OCI-LY3 (cell line): ENCODE measurements around the gene PGS1.
"Not testable (repeated sequence)": the region's sequence is repeated elsewhere in the genome, so short reads cannot be mapped to it uniquely, and the experiment has no call there.

Experiments used
- H2AFZ ChIP-seq: fragments of 200-600, 300-600 bp; shearing (Covaris generic); 2 replicates; pipeline ENCODE4 v1.6.0; 2014; ENCODE audit warnings: antibody characterized with exemption, low read depth, low read length
- H3K27ac ChIP-seq: fragments of 200-600, 300-600 bp; sonication (generic); 2 replicates; pipeline ENCODE4 v1.5.1; 2014; ENCODE audit warnings: mild to moderate bottlenecking, low read length, moderate library complexity, mixed read lengths
- H3K27me3 ChIP-seq: fragments of 200-600, 300-600 bp; sonication (generic); 2 replicates; pipeline ENCODE4 v1.6.1; 2014; ENCODE audit warnings: low read depth, low read length, mixed read lengths
- H3K36me3 ChIP-seq: fragments of 200-600, 300-600 bp; sonication (generic); replicated peaks from 2 replicates; pipeline ENCODE3; 2014; ENCODE audit warnings: low read depth, low read length, mixed read lengths
- H3K4me1 ChIP-seq: fragments of 300-600, 200-600 bp; sonication (generic); 2 replicates; pipeline ENCODE4 v1.6.1; 2014; ENCODE audit warnings: low read length, mixed read lengths
- H3K4me2 ChIP-seq: fragments of 200-600, 300-600 bp; sonication (generic); 2 replicates; pipeline ENCODE4 v1.6.1; 2014; ENCODE audit warnings: low read length, mixed read lengths
- H3K4me3 ChIP-seq: fragments of 300-600, 200-600 bp; sonication (generic); 2 replicates; pipeline ENCODE4 v1.5.1; 2014; ENCODE audit warnings: antibody characterized with exemption, mild to moderate bottlenecking, low read length, moderate library complexity
- H3K79me2 ChIP-seq: fragments of 300-600, 200-600 bp; shearing (Covaris generic); 2 replicates; pipeline ENCODE4 v1.6.1; 2014; ENCODE audit warnings: mild to moderate bottlenecking, low read length, mixed read lengths
- H3K9ac ChIP-seq: fragments of 300-600, 200-600 bp; shearing (Covaris generic); 2 replicates; pipeline ENCODE4 v1.6.0; 2014; ENCODE audit warnings: mild to moderate bottlenecking, low read length, moderate library complexity
- H3K9me3 ChIP-seq: fragments of 200-600, 300-600 bp; shearing (Covaris generic); 2 replicates; pipeline ENCODE4 v1.6.1; 2014; ENCODE audit warnings: low read length, mixed read lengths; ENCODE audit not compliant: insufficient read depth
- H4K20me1 ChIP-seq: fragments of 200-600, 300-600 bp; sonication (generic); 2 replicates; pipeline ENCODE4 v1.6.1; 2016; ENCODE audit warnings: low read length, mixed read lengths; ENCODE audit not compliant: insufficient read depth
- EZH2phosphoT487 ChIP-seq: fragments of 200-600 bp; shearing (Covaris generic); IDR thresholded peaks from 2 replicates; pipeline ENCODE4 v1.6.1; 2018; ENCODE audit warnings: antibody characterized with exemption, mixed run types, low read depth
- TF ChIP-seq, protein P1 (sequence below): fragments of 200-600, 300-600 bp; sonication (generic); IDR thresholded peaks from 2 replicates; pipeline ENCODE4 v1.5.1; 2014; ENCODE audit warnings: antibody characterized with exemption, low read length, low read depth

Gene PGS1

DNA sequence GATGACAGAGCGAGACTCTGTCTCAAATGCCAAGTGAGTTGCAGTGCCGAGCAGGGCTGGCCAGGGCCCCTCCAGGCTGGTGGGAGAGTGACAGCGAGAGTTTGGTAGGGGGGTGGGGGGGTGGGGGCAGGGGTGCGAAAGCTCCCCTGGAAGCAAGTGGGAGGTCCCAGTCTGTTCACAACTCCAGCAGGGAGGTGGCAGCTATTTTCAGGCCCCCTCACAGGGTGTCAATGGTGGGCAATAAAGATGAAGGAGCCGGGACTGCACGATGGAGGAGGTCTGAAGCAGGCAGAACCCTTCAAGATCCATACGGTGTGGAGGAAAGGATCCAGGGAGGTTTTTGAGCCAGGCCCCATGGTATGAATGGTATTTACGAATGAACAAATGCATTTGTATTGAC, 83.7 kb downstream of the PGS1 start:
- H3K9me3 ChIP-seq = no peaks in the 10 kb centered on the region
- no peaks in the 10 kb centered on the region for H3K4me1 ChIP-seq
- no peak overlapping the region for H3K4me3 ChIP-seq
- H3K36me3 ChIP-seq = no peaks in the 10 kb centered on the region
- H2AFZ ChIP-seq = no peak overlapping the region
- no peaks in the 10 kb centered on the region for H4K20me1 ChIP-seq
- no peak for TF ChIP-seq EZH2phosphoT487
- TF ChIP-seq, protein P1, sequence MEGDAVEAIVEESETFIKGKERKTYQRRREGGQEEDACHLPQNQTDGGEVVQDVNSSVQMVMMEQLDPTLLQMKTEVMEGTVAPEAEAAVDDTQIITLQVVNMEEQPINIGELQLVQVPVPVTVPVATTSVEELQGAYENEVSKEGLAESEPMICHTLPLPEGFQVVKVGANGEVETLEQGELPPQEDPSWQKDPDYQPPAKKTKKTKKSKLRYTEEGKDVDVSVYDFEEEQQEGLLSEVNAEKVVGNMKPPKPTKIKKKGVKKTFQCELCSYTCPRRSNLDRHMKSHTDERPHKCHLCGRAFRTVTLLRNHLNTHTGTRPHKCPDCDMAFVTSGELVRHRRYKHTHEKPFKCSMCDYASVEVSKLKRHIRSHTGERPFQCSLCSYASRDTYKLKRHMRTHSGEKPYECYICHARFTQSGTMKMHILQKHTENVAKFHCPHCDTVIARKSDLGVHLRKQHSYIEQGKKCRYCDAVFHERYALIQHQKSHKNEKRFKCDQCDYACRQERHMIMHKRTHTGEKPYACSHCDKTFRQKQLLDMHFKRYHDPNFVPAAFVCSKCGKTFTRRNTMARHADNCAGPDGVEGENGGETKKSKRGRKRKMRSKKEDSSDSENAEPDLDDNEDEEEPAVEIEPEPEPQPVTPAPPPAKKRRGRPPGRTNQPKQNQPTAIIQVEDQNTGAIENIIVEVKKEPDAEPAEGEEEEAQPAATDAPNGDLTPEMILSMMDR = no peak
- H3K27ac ChIP-seq = no peak overlapping the region
- H3K27me3 ChIP-seq = no peaks in the 10 kb centered on the region
- H3K9ac ChIP-seq = no peak overlapping the region
- no peaks in the 10 kb centered on the region for H3K79me2 ChIP-seq
- H3K4me2 ChIP-seq = no peak overlapping the region

DNA sequence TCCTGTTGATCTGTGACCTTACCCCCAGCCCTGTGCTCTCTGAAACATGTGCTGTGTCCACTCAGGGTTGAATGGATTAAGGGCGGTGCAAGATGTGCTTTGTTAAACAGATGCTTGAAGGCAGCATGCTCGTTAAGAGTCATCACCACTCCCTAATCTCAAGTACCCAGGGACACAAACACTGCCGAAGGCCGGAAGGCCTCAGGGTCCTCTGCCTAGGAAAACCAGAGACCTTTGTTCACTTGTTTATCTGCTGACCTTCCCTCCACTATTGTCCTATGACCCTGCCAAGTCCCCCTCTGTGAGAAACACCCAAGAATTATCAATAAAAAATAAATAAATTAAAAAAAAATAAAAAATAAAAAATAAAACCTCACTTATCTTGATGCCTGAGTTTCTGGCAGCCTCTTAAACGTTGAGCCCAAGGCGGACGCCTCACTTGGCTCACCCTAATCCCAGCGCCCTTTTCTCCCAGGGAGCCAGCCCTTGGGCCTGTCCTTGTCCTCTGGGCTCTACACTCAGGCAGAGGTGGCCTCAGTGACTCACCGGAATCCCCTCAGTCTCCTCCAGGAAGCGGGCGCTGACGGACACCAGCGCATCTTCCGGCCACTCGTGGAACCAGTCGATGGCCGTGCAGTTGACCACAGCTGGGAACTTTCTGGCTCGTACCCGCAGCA, 87.8 kb downstream of the PGS1 start:
- H3K79me2 ChIP-seq, H3K27me3 ChIP-seq, H3K36me3 ChIP-seq, H3K4me3 ChIP-seq, H3K9ac ChIP-seq, H3K27ac ChIP-seq, H4K20me1 ChIP-seq, H3K4me2 ChIP-seq, H2AFZ ChIP-seq, H3K4me1 ChIP-seq, H3K9me3 ChIP-seq: not testable (repeated sequence)

DNA sequence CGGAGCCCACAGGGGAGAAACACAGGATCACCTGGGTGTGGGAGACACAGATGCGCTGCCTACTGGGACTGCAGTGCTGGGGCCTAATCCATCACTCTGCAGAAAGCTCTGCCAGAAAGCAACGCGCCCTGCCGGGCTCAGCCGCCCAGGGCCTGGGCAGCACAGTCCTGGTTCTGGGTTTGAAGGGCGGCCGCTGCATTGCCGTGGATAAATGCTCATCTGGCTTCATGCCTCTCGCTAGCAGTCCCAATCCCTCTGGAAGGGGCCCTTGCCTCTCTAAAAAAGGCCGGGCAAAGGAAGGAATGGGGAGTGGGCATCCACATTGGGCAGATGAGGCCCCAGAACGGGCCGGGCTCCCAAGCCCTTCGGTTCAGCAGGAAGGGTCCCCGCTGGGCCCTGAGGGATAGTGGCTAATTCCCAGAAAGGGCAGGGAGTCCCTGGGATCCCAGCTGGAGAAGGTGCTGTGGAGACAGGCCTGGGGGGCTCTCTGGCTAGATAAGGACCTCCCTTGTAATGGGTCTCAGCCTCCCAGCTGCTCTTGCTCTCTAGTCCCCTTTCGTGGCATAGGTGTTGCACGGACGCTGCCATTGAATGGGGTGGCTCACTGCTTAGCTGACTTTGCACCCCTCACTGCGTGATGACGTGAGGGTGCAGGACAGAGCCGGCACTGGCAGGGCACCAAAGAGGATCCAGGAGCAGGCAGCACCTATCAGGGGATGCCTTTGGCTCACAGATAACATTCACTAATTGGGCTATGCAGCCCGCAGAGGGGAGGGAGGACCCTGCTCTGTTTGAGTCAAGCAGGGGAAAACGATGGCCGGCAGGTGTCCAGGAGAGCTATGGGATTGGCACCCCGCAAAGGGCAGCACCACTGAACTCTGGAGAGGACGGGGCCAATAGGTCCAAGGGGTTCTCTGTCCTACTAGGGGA, 88.6 kb downstream of the PGS1 start:
- no peaks in the 10 kb centered on the region for H3K36me3 ChIP-seq
- H3K4me3 ChIP-seq = no peak overlapping the region
- no peak for TF ChIP-seq EZH2phosphoT487
- TF ChIP-seq, protein P1 = no peak
- peaks cover 5% of the 10 kb centered on the region for H3K4me1 ChIP-seq
- H2AFZ ChIP-seq = no peak overlapping the region
- no peak overlapping the region for H3K9ac ChIP-seq
- no peak overlapping the region for H3K27ac ChIP-seq
- no peaks in the 10 kb centered on the region for H3K79me2 ChIP-seq
- no peak overlapping the region for H3K4me2 ChIP-seq
- H3K9me3 ChIP-seq = no peaks in the 10 kb centered on the region
- no peaks in the 10 kb centered on the region for H3K27me3 ChIP-seq
- no peaks in the 10 kb centered on the region for H4K20me1 ChIP-seq

DNA sequence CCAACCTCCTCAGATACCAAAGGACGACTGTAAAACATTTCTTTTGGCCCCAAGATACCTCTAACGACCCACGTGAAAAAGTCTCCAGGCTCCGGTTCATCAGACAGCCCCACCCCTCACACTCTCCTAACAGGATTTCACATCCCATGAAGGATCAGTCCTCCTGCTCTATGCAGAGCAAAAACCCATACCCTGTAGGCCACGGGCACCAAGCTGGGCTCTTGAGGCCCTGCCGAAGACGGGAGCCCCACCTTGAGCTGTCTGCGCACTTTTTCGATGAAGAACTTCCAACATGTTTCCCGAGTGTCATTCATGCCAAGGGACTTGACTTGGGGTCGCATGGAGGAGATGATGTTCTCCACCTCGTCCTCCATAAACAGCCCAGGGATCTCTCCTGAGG, 89.9 kb downstream of the PGS1 start:
- Histone ChIP-seq H3K9ac (no peak overlapping the region), H3K9me3 (no peaks in the 10 kb centered on the region), H3K27me3 (no peaks in the 10 kb centered on the region), H2AFZ (no peak overlapping the region), H4K20me1 (no peaks in the 10 kb centered on the region), H3K27ac (no peak overlapping the region), H3K4me3 (no peak overlapping the region), H3K4me1 (peaks cover 15% of the 10 kb centered on the region), H3K4me2 (no peak overlapping the region), H3K36me3 (no peaks in the 10 kb centered on the region), H3K79me2 (no peaks in the 10 kb centered on the region)
- TF ChIP-seq, protein P1 = no peak
- no peak for TF ChIP-seq EZH2phosphoT487
